OCI-LY7 (cell line): Measurements from ENCODE around the gene TTLL9. TPM values are rescaled to one million over a fixed set of nuclear protein-coding genes. Genes with fewer than 3 reads are reported as not detected.

ENCODE experiments used
- BruUV-seq: library from RNA; stranded (reverse); fragments of 400-500 nt; replicated peaks from 2 replicates; lab custom pipeline; 2021; lab: Mats Ljungman, UMichigan
- CTCF ChIA-PET: fragments of 300-600 bp; sonication (Branson Sonifier 250); formaldehyde crosslinking; loops from one replicate; lab custom pipeline; 2022; ENCODE audit warnings: antibody characterized with exemption; ENCODE audit not compliant: unreplicated experiment; lab: Charles Lee
- POLR2A ChIA-PET: fragments of 300-600 bp; sonication (Branson Sonifier 250); formaldehyde crosslinking; loops from one replicate; lab custom pipeline; 2022; ENCODE audit warnings: antibody characterized with exemption; lab: Charles Lee
- DNase-seq: peaks from one replicate; pipeline ENCODE4 v3.0.0-alpha.2; 2015; ENCODE audit warnings: low spot score
- H2AFZ ChIP-seq: fragments of 200-600 bp; sonication (generic), shearing (Covaris generic); 2 replicates; pipeline ENCODE4 v1.6.1; 2014; ENCODE audit warnings: mild to moderate bottlenecking, antibody characterized with exemption, low read length, moderate library complexity
- H3K27ac ChIP-seq: fragments of 200-600 bp; sonication (generic); 2 replicates; pipeline ENCODE4 v1.5.1; 2014; ENCODE audit warnings: mixed run types, low read depth, mild to moderate bottlenecking, moderate library complexity, low read length, inconsistent platforms; ENCODE audit not compliant: poor library complexity, severe bottlenecking
- H3K36me3 ChIP-seq: fragments of 200-600 bp; sonication (generic); 2 replicates; pipeline ENCODE4 v1.6.1; 2014; ENCODE audit warnings: mild to moderate bottlenecking, antibody characterized with exemption, low read length, moderate library complexity, mixed read lengths; ENCODE audit not compliant: insufficient read depth
- H3K4me1 ChIP-seq: fragments of 200-600 bp; sonication (generic); 2 replicates; pipeline ENCODE4 v1.5.1; 2014; ENCODE audit warnings: mild to moderate bottlenecking, low read length; ENCODE audit not compliant: insufficient read depth, poor library complexity, severe bottlenecking
- H3K4me2 ChIP-seq: fragments of 200-600 bp; sonication (generic); 2 replicates; pipeline ENCODE4 v1.6.1; 2014; ENCODE audit warnings: mild to moderate bottlenecking, low read length
- H3K4me3 ChIP-seq: fragments of 200-600 bp; sonication (generic); 2 replicates; pipeline ENCODE4 v1.5.1; 2014; ENCODE audit warnings: mild to moderate bottlenecking, low read depth, low read length; ENCODE audit not compliant: poor library complexity, severe bottlenecking
- H3K79me2 ChIP-seq: fragments of 200-600 bp; sonication (generic); 2 replicates; pipeline ENCODE4 v1.6.1; 2016; ENCODE audit warnings: low read depth, mild to moderate bottlenecking, low read length, moderate library complexity, mixed read lengths; ENCODE audit not compliant: insufficient read depth
- H3K9me2 ChIP-seq: fragments of 200-600 bp; sonication (generic); 2 replicates; pipeline ENCODE4 v1.6.1; 2016; ENCODE audit warnings: mild to moderate bottlenecking, low read length, mixed read lengths; ENCODE audit not compliant: insufficient read depth
- H3K9me3 ChIP-seq: fragments of 200-600 bp; sonication (generic); 2 replicates; pipeline ENCODE4 v1.6.1; 2014; ENCODE audit warnings: mild to moderate bottlenecking, mixed run types, low read length, mixed read lengths
- H4K20me1 ChIP-seq: fragments of 200-600 bp; sonication (generic); 2 replicates; pipeline ENCODE4 v1.6.1; 2014; ENCODE audit warnings: mild to moderate bottlenecking, antibody characterized with exemption, low read length, moderate library complexity, mixed read lengths; ENCODE audit not compliant: insufficient read depth
- CTCF ChIP-seq: fragments of 200-600 bp; sonication (generic); conservative IDR thresholded peaks from 2 replicates; pipeline ENCODE4 v1.5.1; 2014; ENCODE audit warnings: mild to moderate bottlenecking, antibody characterized with exemption, low read length, moderate library complexity, mixed read lengths
- EZH2phosphoT487 ChIP-seq: fragments of 200-600 bp; sonication (generic); IDR thresholded peaks from 2 replicates; pipeline ENCODE4 v1.6.1; 2018; ENCODE audit warnings: low read depth, borderline replicate concordance, mild to moderate bottlenecking, mixed run types, antibody characterized with exemption, low read length, moderate library complexity, mixed read lengths
- intact Hi-C: fragments of 100-400 bp; cut with micrococcal nuclease; formaldehyde crosslinking; loops from one replicate; pipeline ENCODE4 v1.10.0; 2022; ENCODE audit not compliant: unreplicated experiment
- total RNA-seq, 2 experiments: library from RNA; depleted of rRNA in 1 of 2; stranded (reverse); fragments of >200 nt in 1 of 2; shearing (Covaris generic) in 1 of 2; gene quantifications; 2 replicates each; pipeline ENCODE4 v1.2.3, GENCODE V29; 2014 to 2022

The TTLL9 gene
- total RNA-seq, 2 experiments from 2014 or later: not detected

- intact Hi-C loops: no loop called here
- Histone ChIP-seq H3K4me3 (no peak overlapping the region), H3K9me2 (no peaks in the 10 kb centered on the region), H4K20me1 (no peaks in the 10 kb centered on the region), H3K4me1 (no peaks in the 10 kb centered on the region), H2AFZ (no peak overlapping the region), H3K9me3 (no peaks in the 10 kb centered on the region), H3K27ac (no peak overlapping the region), H3K36me3 (no peaks in the 10 kb centered on the region), H3K79me2 (no peaks in the 10 kb centered on the region), H3K4me2 (no peak overlapping the region)
- ChIA-PET CTCF (no interaction called here), POLR2A (no interaction called here)
- no peak for DNase-seq
- TF ChIP-seq CTCF (no peak), EZH2phosphoT487 (no peak)
- no TSS peak for BruUV-seq
Measured at GRCh38 chr20:31990641-31991338, 120.4 kb downstream of the TTLL9 start.

- POLR2A ChIA-PET: no interaction called here
- Histone ChIP-seq H3K9me2 (no peaks in the 10 kb centered on the region), H2AFZ (no peak overlapping the region), H3K36me3 (no peaks in the 10 kb centered on the region), H3K27ac (no peak overlapping the region), H3K9me3 (no peaks in the 10 kb centered on the region), H3K4me3 (no peak overlapping the region), H3K4me2 (no peak overlapping the region), H3K79me2 (no peaks in the 10 kb centered on the region), H4K20me1 (no peaks in the 10 kb centered on the region), H3K4me1 (no peaks in the 10 kb centered on the region)
- CTCF ChIA-PET: no interaction called here
- TF ChIP-seq CTCF (no peak), EZH2phosphoT487 (no peak)
- intact Hi-C loops: no loop called here
- DNase-seq: no peak
- no TSS peak for BruUV-seq
Measured at GRCh38 chr20:31991339-31991705, 120.9 kb downstream of the TTLL9 start.

- Histone ChIP-seq H4K20me1 (no peaks in the 10 kb centered on the region), H2AFZ (no peak overlapping the region), H3K36me3 (no peaks in the 10 kb centered on the region), H3K4me2 (no peak overlapping the region), H3K27ac (no peak overlapping the region), H3K4me3 (no peak overlapping the region), H3K79me2 (no peaks in the 10 kb centered on the region), H3K9me2 (no peaks in the 10 kb centered on the region), H3K4me1 (no peaks in the 10 kb centered on the region), H3K9me3 (no peaks in the 10 kb centered on the region)
- CTCF ChIA-PET: no interaction called here
- no peak for TF ChIP-seq EZH2phosphoT487
- TF ChIP-seq CTCF: no peak
- BruUV-seq: no TSS peak
- intact Hi-C loops: no loop called here
- DNase-seq: no peak
- POLR2A ChIA-PET: no interaction called here
Measured at GRCh38 chr20:31992086-31992485, 121.7 kb downstream of the TTLL9 start.
